ENCODE data around the gene LPP.

DNA sequence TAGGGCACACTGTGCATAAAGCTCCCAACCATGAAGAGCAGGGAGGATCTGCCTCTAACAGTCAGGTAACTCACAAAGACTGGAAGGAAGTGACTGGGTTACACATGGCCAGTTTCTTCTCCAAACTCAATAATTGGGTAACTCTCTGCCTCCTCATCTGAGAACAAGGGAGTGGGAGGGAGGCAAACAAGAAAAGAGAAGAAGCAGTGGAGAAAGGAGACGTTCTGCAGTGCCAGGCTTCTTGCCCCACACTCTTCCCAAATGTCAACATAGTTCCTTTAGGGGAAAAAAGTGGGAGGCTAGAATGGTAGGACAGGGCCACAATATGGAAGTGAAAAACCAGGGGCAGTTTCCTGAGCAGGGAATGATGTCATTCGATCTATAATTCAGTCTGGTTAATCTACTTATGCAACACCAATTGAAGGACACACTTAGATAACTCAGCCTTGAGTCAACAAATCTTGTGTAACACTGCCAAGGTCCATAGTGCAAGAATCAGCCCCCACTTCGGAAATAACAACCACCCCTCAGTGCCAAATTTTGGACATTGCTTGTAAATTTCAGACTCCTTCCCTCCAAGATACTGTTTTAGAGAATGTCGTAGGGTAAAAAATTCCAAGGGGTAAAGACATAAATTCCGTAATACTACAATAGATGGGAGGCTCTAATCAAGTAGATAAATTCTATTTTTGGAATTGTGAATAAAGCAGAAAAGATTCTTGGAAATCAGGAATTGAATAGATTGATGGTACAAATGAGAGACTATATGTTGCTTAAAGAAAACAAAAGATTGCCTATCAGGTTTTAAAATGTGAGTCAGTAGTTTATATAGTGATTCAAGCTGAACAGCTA, 143.0 kb downstream of the LPP start:
- TF ChIP-seq, protein P1, sequence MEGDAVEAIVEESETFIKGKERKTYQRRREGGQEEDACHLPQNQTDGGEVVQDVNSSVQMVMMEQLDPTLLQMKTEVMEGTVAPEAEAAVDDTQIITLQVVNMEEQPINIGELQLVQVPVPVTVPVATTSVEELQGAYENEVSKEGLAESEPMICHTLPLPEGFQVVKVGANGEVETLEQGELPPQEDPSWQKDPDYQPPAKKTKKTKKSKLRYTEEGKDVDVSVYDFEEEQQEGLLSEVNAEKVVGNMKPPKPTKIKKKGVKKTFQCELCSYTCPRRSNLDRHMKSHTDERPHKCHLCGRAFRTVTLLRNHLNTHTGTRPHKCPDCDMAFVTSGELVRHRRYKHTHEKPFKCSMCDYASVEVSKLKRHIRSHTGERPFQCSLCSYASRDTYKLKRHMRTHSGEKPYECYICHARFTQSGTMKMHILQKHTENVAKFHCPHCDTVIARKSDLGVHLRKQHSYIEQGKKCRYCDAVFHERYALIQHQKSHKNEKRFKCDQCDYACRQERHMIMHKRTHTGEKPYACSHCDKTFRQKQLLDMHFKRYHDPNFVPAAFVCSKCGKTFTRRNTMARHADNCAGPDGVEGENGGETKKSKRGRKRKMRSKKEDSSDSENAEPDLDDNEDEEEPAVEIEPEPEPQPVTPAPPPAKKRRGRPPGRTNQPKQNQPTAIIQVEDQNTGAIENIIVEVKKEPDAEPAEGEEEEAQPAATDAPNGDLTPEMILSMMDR (IDR thresholded peaks at IDR 0.05; ENCODE audit: low read depth, low read length, poor library complexity, severe bottlenecking) = no peak
- TF ChIP-seq EZH2phosphoT487 (IDR thresholded peaks at IDR 0.05; ENCODE audit: borderline replicate concordance, low read length) = no peak
